ENCODE measurements around the gene FRK. TPM values are rescaled to one million over a fixed set of nuclear protein-coding genes. Genes with fewer than 3 reads are reported as not detected.

FRK gene
- total RNA-seq, 1 experiment from 2014 or later: 17.2 TPM

DNA sequence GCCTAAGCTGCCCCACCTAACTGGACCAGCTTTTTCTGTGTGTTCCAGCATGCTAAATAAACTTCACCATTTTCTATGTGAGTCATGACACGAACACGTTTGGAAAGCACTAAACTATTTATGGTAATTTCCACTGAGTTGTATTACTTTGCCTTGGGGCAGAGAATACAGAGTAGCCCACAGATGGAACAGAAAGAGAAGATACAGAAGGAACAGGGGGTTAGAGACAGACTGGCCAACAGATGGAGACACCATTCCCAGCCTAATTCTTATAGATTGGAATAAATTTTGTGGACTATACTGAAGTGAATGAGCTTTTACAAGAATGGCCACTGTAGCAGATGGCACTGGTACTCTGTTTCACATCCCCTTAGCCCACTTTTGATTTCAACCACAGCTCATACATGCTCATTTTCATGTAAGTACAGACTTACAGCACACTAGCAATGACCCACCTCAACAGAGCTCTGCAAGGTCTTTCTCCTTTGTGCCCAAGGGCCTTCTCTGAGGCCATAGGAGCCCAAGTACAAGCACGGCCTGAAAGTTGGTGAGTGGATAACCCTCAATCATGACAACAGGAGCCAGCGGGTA lies 26.8 kb upstream of the FRK start:
- TF ChIP-seq, protein P1, sequence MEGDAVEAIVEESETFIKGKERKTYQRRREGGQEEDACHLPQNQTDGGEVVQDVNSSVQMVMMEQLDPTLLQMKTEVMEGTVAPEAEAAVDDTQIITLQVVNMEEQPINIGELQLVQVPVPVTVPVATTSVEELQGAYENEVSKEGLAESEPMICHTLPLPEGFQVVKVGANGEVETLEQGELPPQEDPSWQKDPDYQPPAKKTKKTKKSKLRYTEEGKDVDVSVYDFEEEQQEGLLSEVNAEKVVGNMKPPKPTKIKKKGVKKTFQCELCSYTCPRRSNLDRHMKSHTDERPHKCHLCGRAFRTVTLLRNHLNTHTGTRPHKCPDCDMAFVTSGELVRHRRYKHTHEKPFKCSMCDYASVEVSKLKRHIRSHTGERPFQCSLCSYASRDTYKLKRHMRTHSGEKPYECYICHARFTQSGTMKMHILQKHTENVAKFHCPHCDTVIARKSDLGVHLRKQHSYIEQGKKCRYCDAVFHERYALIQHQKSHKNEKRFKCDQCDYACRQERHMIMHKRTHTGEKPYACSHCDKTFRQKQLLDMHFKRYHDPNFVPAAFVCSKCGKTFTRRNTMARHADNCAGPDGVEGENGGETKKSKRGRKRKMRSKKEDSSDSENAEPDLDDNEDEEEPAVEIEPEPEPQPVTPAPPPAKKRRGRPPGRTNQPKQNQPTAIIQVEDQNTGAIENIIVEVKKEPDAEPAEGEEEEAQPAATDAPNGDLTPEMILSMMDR (conservative IDR thresholded peaks at IDR 0.05): no peak
- ChIA-PET POLR2A (ENCODE audit: unreplicated experiment) (no interaction called here), CTCF (interaction anchor here (0.6 to 1.1 kb wide), 2 partner anchors 29 to 77 kb away, joined by 3 to 9 read pairs; no protein-coding TSS in a partner anchor)
- H3F3A ChIP-seq (ENCODE audit: insufficient read depth, low read depth): no peaks in the 10 kb centered on the region
- no peak overlapping the region for H2AFZ ChIP-seq
- no peaks in the 10 kb centered on the region for H3K27me3 ChIP-seq (ENCODE audit: insufficient read depth, low read depth)
- H3K4me3 ChIP-seq: no peak overlapping the region
- peak overlapping the region; percentile 11; the same call in 1 of the 2 replicates for H3K4me2 ChIP-seq
- H3K36me3 ChIP-seq (ENCODE audit: low read depth): no peaks in the 10 kb centered on the region
- H3K4me1 ChIP-seq (replicated peaks; ENCODE audit: insufficient read depth): peaks cover 16% of the 10 kb centered on the region
- no peaks in the 10 kb centered on the region for H4K20me1 ChIP-seq (ENCODE audit: insufficient read depth)
- H3K9me2 ChIP-seq (ENCODE audit: insufficient read depth): no peaks in the 10 kb centered on the region
- DNase-seq: peak in 1 of 2 experiments; percentile 82
- BruUV-seq (replicated peaks): no TSS peak
- no peaks in the 10 kb centered on the region for H3K79me2 ChIP-seq (ENCODE audit: low read depth)
- intact Hi-C loops (cut with micrococcal nuclease; ENCODE audit: unreplicated experiment): no loop called here
- no peak overlapping the region for H3K27ac ChIP-seq
- 0 out of 2 replicates have a peak, but pooled peaks cover 3% of the 10 kb centered on the region for H3K9me3 ChIP-seq (ENCODE audit: insufficient read depth, low read depth)

DNA sequence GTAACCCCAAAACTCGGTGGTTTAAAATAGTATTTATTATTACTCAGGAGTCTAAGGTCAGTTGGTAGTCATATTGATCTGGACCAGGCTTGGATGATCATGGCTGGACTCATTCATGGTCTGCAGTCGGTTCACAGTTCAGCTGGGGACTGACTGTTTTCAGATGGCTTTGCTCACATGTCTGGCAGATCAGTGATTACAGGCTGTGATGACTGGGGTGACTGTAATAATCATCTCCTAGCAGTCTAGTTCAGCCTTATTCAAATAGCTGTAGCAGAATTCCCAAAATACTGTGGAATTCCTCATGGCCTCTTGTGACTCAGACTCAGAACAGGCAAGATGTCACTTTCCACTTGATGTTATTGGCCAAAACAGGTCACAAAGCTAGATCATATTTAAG lies 23.6 kb upstream of the FRK start:
- H3K4me2 ChIP-seq: no peak overlapping the region
- 0 out of 2 replicates have a peak, but pooled peaks cover 3% of the 10 kb centered on the region for H3K9me3 ChIP-seq (ENCODE audit: insufficient read depth, low read depth)
- H3K9me2 ChIP-seq (ENCODE audit: insufficient read depth): no peaks in the 10 kb centered on the region
- no peaks in the 10 kb centered on the region for H3K79me2 ChIP-seq (ENCODE audit: low read depth)
- no peak overlapping the region for H3K4me3 ChIP-seq
- ChIA-PET CTCF (no interaction called here), POLR2A (ENCODE audit: unreplicated experiment) (no interaction called here)
- no peaks in the 10 kb centered on the region for H3F3A ChIP-seq (ENCODE audit: insufficient read depth, low read depth)
- intact Hi-C loops (cut with micrococcal nuclease; ENCODE audit: unreplicated experiment): no loop called here
- no peak overlapping the region for H2AFZ ChIP-seq
- BruUV-seq (replicated peaks): no TSS peak
- no peaks in the 10 kb centered on the region for H3K27me3 ChIP-seq (ENCODE audit: insufficient read depth, low read depth)
- H4K20me1 ChIP-seq (ENCODE audit: insufficient read depth): no peaks in the 10 kb centered on the region
- no peak overlapping the region for H3K27ac ChIP-seq
- DNase-seq: no peak
- H3K36me3 ChIP-seq (ENCODE audit: low read depth): no peaks in the 10 kb centered on the region
- no peak for TF ChIP-seq EZH2 (IDR thresholded peaks at IDR 0.05; ENCODE audit: low read depth)
- TF ChIP-seq, protein P1 (conservative IDR thresholded peaks at IDR 0.05): no peak
- H3K4me1 ChIP-seq (replicated peaks; ENCODE audit: insufficient read depth): peaks cover 16% of the 10 kb centered on the region

DNA sequence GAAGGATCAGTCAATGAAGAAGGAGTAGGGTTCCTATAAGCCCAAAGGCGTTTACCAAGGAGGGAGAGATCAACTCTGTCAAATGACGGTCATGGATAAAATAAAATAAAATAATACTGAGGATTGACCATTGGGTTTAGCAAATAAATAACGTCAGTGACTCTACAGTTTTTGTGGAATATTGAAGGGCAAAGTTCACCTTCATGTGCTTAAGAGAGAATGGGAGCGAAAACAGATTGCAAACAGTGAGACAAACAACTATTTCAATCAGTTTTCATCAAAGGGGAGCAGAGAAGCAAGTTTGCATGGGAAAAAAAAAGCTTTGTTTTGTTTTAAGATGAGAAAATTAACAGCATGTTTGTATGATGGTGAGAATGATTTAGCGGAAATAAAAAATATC lies 22.4 kb upstream of the FRK start:
- Histone ChIP-seq H3K4me1 (replicated peaks; ENCODE audit: insufficient read depth) (peaks cover 15% of the 10 kb centered on the region), H3K79me2 (ENCODE audit: low read depth) (no peaks in the 10 kb centered on the region), H3K4me2 (no peak overlapping the region), H3K9me2 (ENCODE audit: insufficient read depth) (no peaks in the 10 kb centered on the region), H3K9me3 (ENCODE audit: insufficient read depth, low read depth) (no peaks in the 10 kb centered on the region), H3F3A (ENCODE audit: insufficient read depth, low read depth) (no peaks in the 10 kb centered on the region), H3K27me3 (ENCODE audit: insufficient read depth, low read depth) (no peaks in the 10 kb centered on the region), H3K36me3 (ENCODE audit: low read depth) (no peaks in the 10 kb centered on the region), H3K27ac (no peak overlapping the region), H2AFZ (no peak overlapping the region), H4K20me1 (ENCODE audit: insufficient read depth) (no peaks in the 10 kb centered on the region), H3K4me3 (no peak overlapping the region)
- BruUV-seq (replicated peaks): no TSS peak
- POLR2A ChIA-PET (ENCODE audit: unreplicated experiment): no interaction called here
- no peak for DNase-seq
- intact Hi-C loops (cut with micrococcal nuclease; ENCODE audit: unreplicated experiment): no loop called here
- TF ChIP-seq EZH2 (IDR thresholded peaks at IDR 0.05; ENCODE audit: low read depth): no peak
- TF ChIP-seq, protein P1 (conservative IDR thresholded peaks at IDR 0.05): no peak
- CTCF ChIA-PET: no interaction called here
